Body of pancreas (tissue), 4 donors: Measurements from ENCODE around the gene MYL6B. TPM values are rescaled to one million over a fixed set of nuclear protein-coding genes. Genes with fewer than 3 reads are reported as not detected.

Source experiments
- ATAC-seq: fragments of 150-250 bp; one replicate; pipeline ENCODE4 v1.9.1; 2016
- DNase-seq, 4 donors: peaks; one replicate each; pipeline ENCODE4 v3.0.0-alpha.2; 2019
- H3K27ac ChIP-seq, 4 donors: fragments of 200-600 bp; sonication (generic); 1 replicate in 3 of 4; 2 replicates in 1 of 4; pipeline versions ENCODE4 v1.5.1 to v1.6.1; 2016 to 2019; ENCODE audit warnings: mild to moderate bottlenecking in 1 of 4, mixed read lengths in 1 of 4, moderate library complexity in 1 of 4
- H3K27me3 ChIP-seq, 2 donors: fragments of 200-600 bp; sonication (generic); one replicate each; pipeline ENCODE4 v1.6.0; 2016; ENCODE audit warnings: mild to moderate bottlenecking in 1 of 2
- H3K36me3 ChIP-seq, 2 donors: fragments of 200-600 bp; sonication (generic); replicated peaks in 1 of 2; 2 replicates each; pipeline ENCODE4 v1.5.1; 2016; ENCODE audit warnings: low read depth in 2 of 2; ENCODE audit not compliant: insufficient read depth in 1 of 2
- H3K4me1 ChIP-seq: fragments of 200-600 bp; sonication (generic); one replicate; pipeline ENCODE4 v1.6.0; 2016
- H3K4me3 ChIP-seq, 2 donors: fragments of 200-600 bp; sonication (generic); 1 replicate in 1 of 2; 2 replicates in 1 of 2; pipeline ENCODE4 v1.5.1; 2016 to 2019
- H3K9me3 ChIP-seq, 3 donors: fragments of 200-600 bp; sonication (generic); 1 replicate in 2 of 3; 2 replicates in 1 of 3; pipeline ENCODE4 v1.5.1; 2016
- POLR2A ChIP-seq, 3 donors: fragments of 450-650 bp; IDR thresholded peaks; one replicate each; pipeline ENCODE4 v1.6.1; 2016; ENCODE audit warnings: antibody characterized with exemption in 3 of 3, mild to moderate bottlenecking in 2 of 3
- WGBS, 2 donors: methylation state at CpG; one replicate each; pipeline ENCODE4 v1.1.5; 2017; 5-methylcytosine and 5-hydroxymethylcytosine counted together
- intact Hi-C: fragments of 100-400 bp; cut with DNase I; formaldehyde crosslinking; loops from one replicate; pipeline ENCODE4 v1.15.1; 2023
- total RNA-seq, 2 donors: library from RNA; depleted of rRNA; stranded (reverse); fragments of >200 nt; gene quantifications; one replicate each; pipeline ENCODE4 v1.1.0, GENCODE V29; 2016
- TF ChIP-seq, protein P1 (sequence below), 7 experiments: fragments of 450-650 bp in 4 of 7; fragments of 200-600 bp in 3 of 7; sonication (generic) in 3 of 7; IDR thresholded peaks; one replicate each; pipeline ENCODE4 v1.5.1; 2016 to 2019; ENCODE audit warnings: antibody characterized with exemption in 7 of 7

The MYL6B gene
- total RNA-seq, 2 donors from 2014 or later: 7.5 to 24.1 TPM

DNA sequence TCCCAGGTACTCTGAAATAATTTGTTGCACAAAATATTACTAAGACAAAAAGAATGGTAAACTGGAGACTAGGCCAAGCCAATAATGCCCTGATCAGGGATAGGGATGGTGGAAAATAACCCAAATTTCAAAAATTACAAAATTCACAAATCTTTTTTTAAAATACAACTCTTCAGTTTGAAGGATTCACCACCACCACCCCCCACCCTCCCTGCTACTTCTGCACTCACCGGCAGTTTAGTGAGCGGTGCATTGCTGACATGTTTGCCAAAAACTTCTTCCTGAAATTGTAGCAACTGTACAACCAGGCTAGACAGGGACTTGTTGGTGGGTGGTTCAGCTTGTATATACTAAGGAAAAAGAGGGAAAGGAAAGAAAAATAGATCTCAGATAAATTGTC is 34.6 kb downstream of the MYL6B start:
- no peak for ATAC-seq
- 47 to 73% methylated on average over 2 of the region's 2 CpGs for WGBS, 2 donors
- peaks cover 0 to 22% of the 10 kb centered on the region in 2 donors for H3K36me3 ChIP-seq
- intact Hi-C loops: loop anchor here (2.0 kb wide), 1 partner anchor 66 kb away; no protein-coding TSS in a partner anchor
- no peak overlapping the region for H3K4me3 ChIP-seq
- no peak for TF ChIP-seq POLR2A (IDR thresholded peaks at IDR 0.05)
- TF ChIP-seq, protein P1, sequence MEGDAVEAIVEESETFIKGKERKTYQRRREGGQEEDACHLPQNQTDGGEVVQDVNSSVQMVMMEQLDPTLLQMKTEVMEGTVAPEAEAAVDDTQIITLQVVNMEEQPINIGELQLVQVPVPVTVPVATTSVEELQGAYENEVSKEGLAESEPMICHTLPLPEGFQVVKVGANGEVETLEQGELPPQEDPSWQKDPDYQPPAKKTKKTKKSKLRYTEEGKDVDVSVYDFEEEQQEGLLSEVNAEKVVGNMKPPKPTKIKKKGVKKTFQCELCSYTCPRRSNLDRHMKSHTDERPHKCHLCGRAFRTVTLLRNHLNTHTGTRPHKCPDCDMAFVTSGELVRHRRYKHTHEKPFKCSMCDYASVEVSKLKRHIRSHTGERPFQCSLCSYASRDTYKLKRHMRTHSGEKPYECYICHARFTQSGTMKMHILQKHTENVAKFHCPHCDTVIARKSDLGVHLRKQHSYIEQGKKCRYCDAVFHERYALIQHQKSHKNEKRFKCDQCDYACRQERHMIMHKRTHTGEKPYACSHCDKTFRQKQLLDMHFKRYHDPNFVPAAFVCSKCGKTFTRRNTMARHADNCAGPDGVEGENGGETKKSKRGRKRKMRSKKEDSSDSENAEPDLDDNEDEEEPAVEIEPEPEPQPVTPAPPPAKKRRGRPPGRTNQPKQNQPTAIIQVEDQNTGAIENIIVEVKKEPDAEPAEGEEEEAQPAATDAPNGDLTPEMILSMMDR (IDR thresholded peaks at IDR 0.05): no peak
- peak overlapping the region in 1 of 4 donors; percentile 96 for H3K27ac ChIP-seq
- peaks cover 25% of the 10 kb centered on the region for H3K4me1 ChIP-seq
- no peaks in the 10 kb centered on the region for H3K27me3 ChIP-seq
- no peak for DNase-seq
- H3K9me3 ChIP-seq: no peaks in the 10 kb centered on the region

DNA sequence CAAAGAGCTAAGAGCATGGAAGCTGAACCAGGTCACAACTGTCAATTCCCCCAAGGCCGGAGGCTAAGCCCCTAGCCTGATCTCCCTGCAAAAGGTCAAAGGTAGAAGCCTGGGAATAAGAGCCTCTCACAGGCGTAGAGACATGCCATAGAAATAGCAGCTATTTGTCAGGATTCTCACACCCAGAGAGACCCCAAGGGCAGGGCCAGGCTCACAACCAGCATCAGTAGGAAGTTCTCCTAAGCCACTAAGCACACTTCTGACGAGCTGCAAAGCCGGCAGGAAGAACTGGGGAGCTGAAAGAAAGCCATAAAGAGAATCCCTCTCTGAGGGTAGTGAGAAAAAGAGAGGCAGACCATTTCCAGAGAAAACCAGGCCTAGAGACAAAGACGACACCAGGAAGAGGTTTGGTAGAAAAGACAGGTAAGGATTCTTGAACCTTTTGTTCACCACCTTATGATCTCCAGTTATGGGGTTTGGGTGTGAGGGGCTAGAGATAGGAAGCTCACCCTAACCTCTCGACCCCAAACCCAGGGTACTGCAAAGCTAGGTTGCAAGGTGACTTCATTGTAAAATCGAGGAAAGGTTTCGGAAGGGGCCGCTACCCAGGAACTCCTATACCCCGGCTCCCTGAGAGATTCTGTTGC is 35.9 kb downstream of the MYL6B start:
- TF ChIP-seq POLR2A (IDR thresholded peaks at IDR 0.05): no peak
- DNase-seq (no peak), ATAC-seq (no peak)
- Histone ChIP-seq H3K27ac (peak overlapping the region in 3 of 4 donors; percentile 65 to 96 (median 92)), H3K9me3 (no peaks in the 10 kb centered on the region), H3K36me3 (peaks cover 0 to 17% of the 10 kb centered on the region in 2 donors), H3K4me3 (peak overlapping the region; percentile 80), H3K4me1 (peaks cover 25% of the 10 kb centered on the region), H3K27me3 (no peaks in the 10 kb centered on the region)
- intact Hi-C loops: no loop called here
- WGBS, 2 donors: 8 to 10% methylated on average over 6 to 10 of the region's 10 CpGs

DNA sequence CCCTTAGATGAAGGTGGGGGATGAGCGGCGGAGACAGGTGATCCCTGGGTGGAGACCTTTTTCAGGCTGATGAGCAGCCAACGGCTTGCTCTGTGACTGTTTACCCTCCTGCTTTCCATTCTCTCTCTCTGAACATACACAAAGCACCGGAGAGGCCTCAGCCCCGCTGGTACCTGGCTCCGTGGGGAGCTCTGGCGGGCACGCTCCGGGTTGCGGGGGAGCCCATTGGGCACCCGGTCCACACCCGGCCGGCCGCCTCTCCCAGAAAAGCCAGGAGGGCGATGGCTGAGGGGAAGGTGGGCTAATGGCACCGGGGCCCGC is 36.4 kb downstream of the MYL6B start:
- Histone ChIP-seq H3K9me3 (no peaks in the 10 kb centered on the region), H3K4me3 (peak overlapping the region; percentile 80), H3K27me3 (no peaks in the 10 kb centered on the region), H3K27ac (peak overlapping the region; percentile 65 to 96 (median 88)), H3K4me1 (peaks cover 25% of the 10 kb centered on the region), H3K36me3 (peaks cover 0 to 13% of the 10 kb centered on the region in 2 donors)
- intact Hi-C loops: no loop called here
- TF ChIP-seq, protein P1 (IDR thresholded peaks at IDR 0.05): no peak
- TF ChIP-seq POLR2A (IDR thresholded peaks at IDR 0.05): no peak
- ATAC-seq (no peak), DNase-seq (no peak)
- 0 to 2% methylated on average over 1 to 16 of the region's 17 CpGs for WGBS, 2 donors

DNA sequence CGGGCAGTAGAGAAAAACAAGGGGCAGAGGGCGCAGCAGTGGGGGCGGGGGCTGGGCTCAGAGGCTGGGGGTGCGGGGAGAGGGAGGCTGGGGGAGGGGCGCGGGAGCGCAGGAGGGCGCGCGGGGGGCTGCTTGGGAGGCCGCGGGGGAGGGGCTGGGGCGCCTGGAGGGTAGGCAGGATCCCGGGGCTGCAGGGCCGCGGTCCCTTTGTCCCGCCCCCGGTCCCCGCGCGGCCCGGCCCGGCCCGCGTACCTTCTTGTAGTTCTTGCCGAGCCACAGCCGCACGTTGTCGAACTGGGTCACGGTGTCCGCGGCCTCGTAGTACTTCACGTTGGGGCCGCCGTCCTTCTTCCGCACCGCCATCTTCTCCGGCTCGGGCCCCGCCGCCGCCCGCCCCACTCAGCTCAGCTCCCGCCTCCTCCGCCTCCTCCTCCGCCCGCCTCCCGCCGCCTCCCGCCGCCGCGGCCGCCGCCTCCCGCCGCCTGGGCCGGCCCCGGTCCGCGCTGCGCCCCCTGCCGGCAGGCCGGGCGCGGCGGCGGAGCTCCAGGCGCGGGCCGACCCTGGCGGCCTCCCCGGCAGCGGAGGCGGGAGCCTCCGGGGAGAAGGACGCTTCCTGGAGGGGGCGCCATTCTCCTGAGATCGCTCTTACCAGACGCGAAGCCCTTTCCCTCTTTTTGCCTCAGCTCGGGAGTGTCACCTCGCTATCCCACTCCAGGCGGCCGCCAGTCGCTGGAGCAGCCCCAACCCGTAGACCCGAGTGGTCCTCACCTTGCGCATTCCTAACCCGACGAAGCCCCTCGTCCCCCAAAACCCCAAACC is 36.9 kb downstream of the MYL6B start, which contains the start of gene SMARCC2:
Gene SMARCC2, minus strand, starts transcription at position 385 of the 819 bp plus-strand sequence. Its CDS starts 22 bp downstream, at position 363.
- H3K27me3 ChIP-seq: no peaks in the 10 kb centered on the region
- peak within 1 kb of the TSS; percentile 80 for H3K4me3 ChIP-seq
- peak in 2 of 3 donors; percentile 74 to 75 for TF ChIP-seq POLR2A (IDR thresholded peaks at IDR 0.05)
- TF ChIP-seq, protein P1 (IDR thresholded peaks at IDR 0.05): peak; percentile 59 to 100 (median 80)
- peak within 1 kb of the TSS; percentile 84 to 96 (median 91) for H3K27ac ChIP-seq
- H3K4me1 ChIP-seq: peaks cover 25% of the 10 kb centered on the region
- no peaks in the 10 kb centered on the region for H3K9me3 ChIP-seq
- DNase-seq (peak; percentile 91 to 93 (median 92)), ATAC-seq (peak; percentile 91)
- peaks cover 0 to 8% of the 10 kb centered on the region in 2 donors for H3K36me3 ChIP-seq
- 0 to 1% methylated on average over 11 to 66 of the region's 93 CpGs for WGBS, 2 donors
- intact Hi-C loops: no loop called here
